ENCODE data around the gene SLC17A9.

The SLC17A9 gene

GRCh38 chr20:62947532-62948300 is 4.8 kb upstream of the SLC17A9 start:
- DNase-seq (ENCODE audit: low read depth in 1 of 2, low spot score in 1 of 2), result no peak
- in situ Hi-C loops (cut with HindIII; ENCODE audit: low pct_unique_long_range_greater_than_20kb, low sequenced_read_pairs), result no loop called here
- no peak for TF ChIP-seq JUND (IDR thresholded peaks at IDR 0.05; ENCODE audit: low read depth)

GRCh38 chr20:62949153-62949821 is 3.2 kb upstream of the SLC17A9 start:
- no peak for TF ChIP-seq JUND (IDR thresholded peaks at IDR 0.05; ENCODE audit: low read depth)
- in situ Hi-C loops (cut with HindIII; ENCODE audit: low pct_unique_long_range_greater_than_20kb, low sequenced_read_pairs), result no loop called here

GRCh38 chr20:62949962-62950361 is 2.5 kb upstream of the SLC17A9 start:
- in situ Hi-C loops (cut with HindIII; ENCODE audit: low pct_unique_long_range_greater_than_20kb, low sequenced_read_pairs), result no loop called here
- DNase-seq (ENCODE audit: low read depth in 1 of 2, low spot score in 1 of 2), result no peak
- TF ChIP-seq JUND (IDR thresholded peaks at IDR 0.05; ENCODE audit: low read depth), result no peak

More at GRCh38 chr20:62949153-62949821, 3.2 kb upstream of the SLC17A9 start:
- DNase-seq (ENCODE audit: low read depth in 1 of 2, low spot score in 1 of 2), result no peak

- no peak for DNase-seq (ENCODE audit: low read depth in 1 of 2, low spot score in 1 of 2)
- no peak for TF ChIP-seq JUND (IDR thresholded peaks at IDR 0.05; ENCODE audit: low read depth)
- in situ Hi-C loops (cut with HindIII; ENCODE audit: low pct_unique_long_range_greater_than_20kb, low sequenced_read_pairs), result no loop called here
These were observed 1.8 kb upstream of the SLC17A9 start for GRCh38 chr20:62950741-62951140.

GRCh38 chr20:62951143-62951895 is 1.2 kb upstream of the SLC17A9 start:
- DNase-seq (ENCODE audit: low read depth in 1 of 2, low spot score in 1 of 2), result no peak
- in situ Hi-C loops (cut with HindIII; ENCODE audit: low pct_unique_long_range_greater_than_20kb, low sequenced_read_pairs), result no loop called here
- no peak for TF ChIP-seq JUND (IDR thresholded peaks at IDR 0.05; ENCODE audit: low read depth)

GRCh38 chr20:62951896-62952372 is 575 bp upstream of the SLC17A9 start:
- in situ Hi-C loops (cut with HindIII; ENCODE audit: low pct_unique_long_range_greater_than_20kb, low sequenced_read_pairs), result no loop called here
- no peak for DNase-seq (ENCODE audit: low read depth in 1 of 2, low spot score in 1 of 2)
- no peak for TF ChIP-seq JUND (IDR thresholded peaks at IDR 0.05; ENCODE audit: low read depth)

- in situ Hi-C loops (cut with HindIII; ENCODE audit: low pct_unique_long_range_greater_than_20kb, low sequenced_read_pairs), result no loop called here
- no peak for DNase-seq (ENCODE audit: low read depth in 1 of 2, low spot score in 1 of 2)
- TF ChIP-seq JUND (IDR thresholded peaks at IDR 0.05; ENCODE audit: low read depth), result no peak
These were observed 694 bp downstream of the SLC17A9 start for GRCh38 chr20:62952968-62953838.

- in situ Hi-C loops (cut with HindIII; ENCODE audit: low pct_unique_long_range_greater_than_20kb, low sequenced_read_pairs), result no loop called here
- no peak for DNase-seq (ENCODE audit: low read depth in 1 of 2, low spot score in 1 of 2)
- TF ChIP-seq JUND (IDR thresholded peaks at IDR 0.05; ENCODE audit: low read depth), result no peak
These were observed 1.6 kb downstream of the SLC17A9 start for GRCh38 chr20:62953839-62954703.

- in situ Hi-C loops (cut with HindIII; ENCODE audit: low pct_unique_long_range_greater_than_20kb, low sequenced_read_pairs), result no loop called here
- no peak for TF ChIP-seq JUND (IDR thresholded peaks at IDR 0.05; ENCODE audit: low read depth)
- DNase-seq (ENCODE audit: low read depth in 1 of 2, low spot score in 1 of 2), result peak in 1 of 2 experiments; percentile 38
These were observed 3.2 kb downstream of the SLC17A9 start for GRCh38 chr20:62955519-62956386.

GRCh38 chr20:62956387-62957135 is 4.1 kb downstream of the SLC17A9 start:
- in situ Hi-C loops (cut with HindIII; ENCODE audit: low pct_unique_long_range_greater_than_20kb, low sequenced_read_pairs), result no loop called here

More at GRCh38 chr20:62956387-62957135, 4.1 kb downstream of the SLC17A9 start:
- DNase-seq (ENCODE audit: low read depth in 1 of 2, low spot score in 1 of 2), result no peak
- no peak for TF ChIP-seq JUND (IDR thresholded peaks at IDR 0.05; ENCODE audit: low read depth)

Measured in T47D (cell line).